Omental fat pad (tissue), 4 donors: ENCODE results near the gene THBS1. TPM values are rescaled to one million over a fixed set of nuclear protein-coding genes. Genes with fewer than 3 reads are reported as not detected.

Source experiments
- ATAC-seq: fragments of 150-250 bp; one replicate; pipeline ENCODE4 v1.9.1; 2016; ENCODE audit warnings: mild to moderate bottlenecking, moderate library complexity; ENCODE audit not compliant: low FRiP score
- DNase-seq: peaks from one replicate; pipeline ENCODE4 v3.0.0-alpha.2; 2019; ENCODE audit warnings: low spot score
- total RNA-seq, 4 donors: library from RNA; depleted of rRNA; stranded (reverse); fragments of >200 nt; gene quantifications; one replicate each; pipeline ENCODE4 v1.1.0, GENCODE V29; 2016
- TF ChIP-seq, protein P1 (sequence below), 3 donors: fragments of 450-650 bp; IDR thresholded peaks; one replicate each; pipeline ENCODE4 v1.5.1; 2016 to 2017; ENCODE audit warnings: antibody characterized with exemption in 3 of 3, mild to moderate bottlenecking in 3 of 3, moderate library complexity in 2 of 3

Gene THBS1
- total RNA-seq, 4 donors from 2014 or later = 690 to 4,169 (median 2,356) TPM

DNA sequence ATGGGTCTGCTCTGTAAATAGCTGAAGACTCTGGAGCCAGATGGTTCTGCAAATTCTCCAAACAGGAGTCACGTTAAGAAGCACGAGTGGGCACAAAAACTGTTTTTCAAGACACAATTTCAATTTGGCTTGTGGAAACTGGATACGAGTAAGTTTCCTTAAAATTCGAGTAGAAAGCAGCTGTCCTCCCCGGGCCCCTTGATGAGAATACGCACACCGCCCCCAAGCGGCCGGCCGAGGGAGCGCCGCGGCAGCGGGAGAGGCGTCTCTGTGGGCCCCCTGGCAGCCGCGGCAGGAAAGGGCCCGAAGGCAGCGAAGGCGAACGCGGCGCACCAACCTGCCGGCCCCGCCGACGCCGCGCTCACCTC is 778 bp upstream of the THBS1 start:
- ATAC-seq = peak; percentile 74
- peak; percentile 96 for DNase-seq
- TF ChIP-seq, protein P1, sequence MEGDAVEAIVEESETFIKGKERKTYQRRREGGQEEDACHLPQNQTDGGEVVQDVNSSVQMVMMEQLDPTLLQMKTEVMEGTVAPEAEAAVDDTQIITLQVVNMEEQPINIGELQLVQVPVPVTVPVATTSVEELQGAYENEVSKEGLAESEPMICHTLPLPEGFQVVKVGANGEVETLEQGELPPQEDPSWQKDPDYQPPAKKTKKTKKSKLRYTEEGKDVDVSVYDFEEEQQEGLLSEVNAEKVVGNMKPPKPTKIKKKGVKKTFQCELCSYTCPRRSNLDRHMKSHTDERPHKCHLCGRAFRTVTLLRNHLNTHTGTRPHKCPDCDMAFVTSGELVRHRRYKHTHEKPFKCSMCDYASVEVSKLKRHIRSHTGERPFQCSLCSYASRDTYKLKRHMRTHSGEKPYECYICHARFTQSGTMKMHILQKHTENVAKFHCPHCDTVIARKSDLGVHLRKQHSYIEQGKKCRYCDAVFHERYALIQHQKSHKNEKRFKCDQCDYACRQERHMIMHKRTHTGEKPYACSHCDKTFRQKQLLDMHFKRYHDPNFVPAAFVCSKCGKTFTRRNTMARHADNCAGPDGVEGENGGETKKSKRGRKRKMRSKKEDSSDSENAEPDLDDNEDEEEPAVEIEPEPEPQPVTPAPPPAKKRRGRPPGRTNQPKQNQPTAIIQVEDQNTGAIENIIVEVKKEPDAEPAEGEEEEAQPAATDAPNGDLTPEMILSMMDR (IDR thresholded peaks at IDR 0.05) = peak in 2 of 3 donors; percentile 91 to 92

DNA sequence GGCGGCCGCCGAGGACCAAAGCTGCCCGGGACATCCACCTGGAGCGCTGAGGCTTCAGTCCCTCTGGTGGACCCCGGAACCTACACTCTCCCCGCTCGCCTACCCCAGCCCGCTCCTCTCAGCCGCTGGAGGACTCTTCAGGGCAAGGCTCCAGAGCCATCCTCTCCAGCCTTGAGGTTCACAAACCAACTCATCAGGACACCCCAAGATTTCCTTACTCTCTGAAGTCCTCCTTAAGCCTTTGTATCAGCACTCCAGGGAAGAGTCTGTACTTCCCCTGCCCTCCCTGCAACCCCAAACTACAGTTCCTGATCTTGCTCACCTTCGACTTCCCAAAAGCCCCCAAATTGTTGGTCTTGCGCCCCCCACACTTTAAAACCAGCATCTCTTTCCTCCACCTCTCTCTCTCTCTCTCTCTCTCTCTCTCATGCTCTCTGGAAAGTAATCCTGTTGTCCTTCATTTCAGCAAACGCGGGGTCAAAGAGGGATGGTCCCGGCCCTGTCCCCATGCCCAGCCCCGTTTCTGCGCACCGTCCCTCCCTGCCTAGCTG is 438 bp downstream of the THBS1 start:
- ATAC-seq (no peak), DNase-seq (no peak)
- TF ChIP-seq, protein P1 (IDR thresholded peaks at IDR 0.05) = no peak

DNA sequence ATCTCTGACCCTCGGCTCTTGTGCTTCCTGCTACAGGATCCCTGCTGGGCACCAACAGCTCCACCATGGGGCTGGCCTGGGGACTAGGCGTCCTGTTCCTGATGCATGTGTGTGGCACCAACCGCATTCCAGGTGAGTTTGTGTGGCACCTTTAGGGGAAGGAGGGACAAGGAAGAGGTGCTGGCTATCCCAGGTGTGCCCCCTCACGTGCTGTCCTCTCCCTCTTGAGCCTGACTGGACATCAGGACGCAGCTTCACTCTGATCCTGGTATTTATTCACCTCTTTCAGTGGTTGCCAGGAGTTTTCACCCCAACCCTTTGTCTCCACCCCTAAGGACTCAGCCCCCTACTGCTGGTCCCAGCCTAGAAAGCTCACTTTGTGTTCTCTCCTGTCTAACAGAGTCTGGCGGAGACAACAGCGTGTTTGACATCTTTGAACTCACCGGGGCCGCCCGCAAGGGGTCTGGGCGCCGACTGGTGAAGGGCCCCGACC is 960 bp downstream of the THBS1 start:
- DNase-seq (no peak), ATAC-seq (no peak)
- TF ChIP-seq, protein P1 (IDR thresholded peaks at IDR 0.05) = no peak

DNA sequence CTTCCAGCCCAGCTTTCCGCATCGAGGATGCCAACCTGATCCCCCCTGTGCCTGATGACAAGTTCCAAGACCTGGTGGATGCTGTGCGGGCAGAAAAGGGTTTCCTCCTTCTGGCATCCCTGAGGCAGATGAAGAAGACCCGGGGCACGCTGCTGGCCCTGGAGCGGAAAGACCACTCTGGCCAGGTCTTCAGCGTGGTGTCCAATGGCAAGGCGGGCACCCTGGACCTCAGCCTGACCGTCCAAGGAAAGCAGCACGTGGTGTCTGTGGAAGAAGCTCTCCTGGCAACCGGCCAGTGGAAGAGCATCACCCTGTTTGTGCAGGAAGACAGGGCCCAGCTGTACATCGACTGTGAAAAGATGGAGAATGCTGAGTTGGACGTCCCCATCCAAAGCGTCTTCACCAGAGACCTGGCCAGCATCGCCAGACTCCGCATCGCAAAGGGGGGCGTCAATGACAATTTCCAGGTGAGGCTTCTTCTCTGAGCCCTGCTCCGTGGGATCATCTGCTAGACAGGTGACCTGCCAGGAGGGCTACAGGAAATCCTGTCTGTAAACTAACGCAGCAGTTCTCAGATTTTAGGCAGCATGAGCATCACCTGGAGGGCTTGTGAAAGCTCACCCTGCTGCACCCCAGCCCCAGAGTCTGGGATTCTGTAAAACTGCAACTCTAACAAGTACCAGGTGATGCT is 1.6 kb downstream of the THBS1 start:
- DNase-seq (no peak), ATAC-seq (no peak)
- TF ChIP-seq, protein P1 (IDR thresholded peaks at IDR 0.05) = no peak

DNA sequence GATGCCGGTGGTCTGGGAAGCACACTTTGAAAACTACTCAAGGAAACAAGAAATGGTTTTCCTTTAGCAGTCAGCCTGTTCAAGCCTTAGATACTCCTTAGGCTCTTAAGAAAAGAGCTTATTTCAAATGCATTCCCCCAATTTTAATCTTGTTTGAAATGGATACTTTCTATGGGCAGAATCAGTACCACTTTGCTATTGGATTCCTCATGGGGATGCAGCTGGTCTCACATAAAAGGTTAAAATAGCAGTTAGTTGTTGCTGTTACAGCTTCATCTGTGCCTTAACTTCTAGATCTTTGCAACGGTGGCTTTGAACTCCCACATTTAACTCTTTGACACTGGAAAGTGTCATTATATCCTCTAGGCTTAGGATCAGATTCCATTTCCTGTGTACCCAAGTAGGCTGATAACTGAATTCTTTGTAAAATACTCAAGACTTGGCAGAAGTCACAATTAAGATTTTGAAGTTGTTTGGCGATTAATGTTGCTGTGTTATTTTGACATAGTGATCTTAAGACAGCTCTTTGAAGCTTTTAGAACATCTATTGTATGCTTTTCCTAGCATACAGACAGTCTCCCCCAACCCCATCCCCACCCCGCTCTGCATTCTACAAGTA is 2.2 kb downstream of the THBS1 start:
- TF ChIP-seq, protein P1 (IDR thresholded peaks at IDR 0.05) = no peak
- DNase-seq (no peak), ATAC-seq (no peak)

DNA sequence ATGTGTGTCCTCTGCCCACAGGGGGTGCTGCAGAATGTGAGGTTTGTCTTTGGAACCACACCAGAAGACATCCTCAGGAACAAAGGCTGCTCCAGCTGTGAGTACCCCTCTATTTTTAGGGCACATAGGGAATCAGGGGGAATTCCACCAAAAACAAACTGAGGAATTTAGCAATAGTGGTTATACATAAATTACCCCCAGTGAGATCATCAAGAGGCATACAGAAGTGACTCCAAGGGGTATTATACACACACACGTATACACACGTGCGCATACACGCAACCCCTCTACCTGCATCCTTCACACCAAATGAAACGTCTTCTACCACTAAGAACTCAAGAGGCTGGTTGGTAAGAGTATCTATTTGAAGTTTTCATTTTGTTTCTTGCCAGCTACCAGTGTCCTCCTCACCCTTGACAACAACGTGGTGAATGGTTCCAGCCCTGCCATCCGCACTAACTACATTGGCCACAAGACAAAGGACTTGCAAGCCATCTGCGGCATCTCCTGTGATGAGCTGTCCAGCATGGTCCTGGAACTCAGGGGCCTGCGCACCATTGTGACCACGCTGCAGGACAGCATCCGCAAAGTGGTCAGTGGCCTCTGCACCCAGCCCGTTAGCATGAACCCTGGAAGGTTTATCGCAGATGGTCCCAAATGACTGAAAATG is 2.9 kb downstream of the THBS1 start:
- TF ChIP-seq, protein P1 (IDR thresholded peaks at IDR 0.05) = no peak
- ATAC-seq = no peak
- DNase-seq = no peak
